K562 (cell line): ENCODE results near the gene FBXO17. TPM values are rescaled to one million over a fixed set of nuclear protein-coding genes. Genes with fewer than 3 reads are reported as not detected.

Experiments used
- ATAC-seq: fragments of 200-7000 bp; cut with Tn5 transposase; 3 replicates; pipeline ENCODE4 v1.9.1; 2020; ENCODE audit warnings: moderate library complexity
- BruUV-seq: library from RNA; stranded (reverse); fragments of 400-500 nt; replicated peaks from 2 replicates; lab custom pipeline; 2021; lab: Mats Ljungman, UMichigan
- CTCF ChIA-PET: fragments of 300-600 bp; formaldehyde crosslinking; extraction: SDS; loops from one replicate; lab custom pipeline; 2021; ENCODE audit warnings: low intra/inter-chr PET ratio; lab: Yijun Ruan, JAX
- POLR2A ChIA-PET: fragments of 300-600, 350-650 bp; sonication (Branson Sonifier 250); formaldehyde crosslinking; extraction: SDS; loops from one replicate; lab custom pipeline; 2021; ENCODE audit warnings: antibody characterized with exemption, inconsistent platforms; lab: Yijun Ruan, JAX
- DNase-seq, 4 experiments: peaks; one replicate each; pipeline versions ENCODE4 v3.0.0 to v3.0.0-alpha.2; 2011 to 2018; ENCODE audit warnings: low spot score in 3 of 4, mixed read lengths in 3 of 4; ENCODE audit errors: extremely low read depth in 1 of 4
- FAIRE-seq: peaks from 2 replicates; lab custom pipeline; 2011; peaks lifted over from hg19 to GRCh38; lab: Jason Lieb, UNC
- H2AFZ ChIP-seq: 2 replicates; pipeline ENCODE4 v1.6.0; 2011; ENCODE audit warnings: low read depth, low read length, control low read depth, inconsistent platforms
- H3K27ac ChIP-seq: fragments of 200-600 bp; 3 replicates; pipeline ENCODE4 v1.8.0; 2011; ENCODE audit warnings: low read depth, mild to moderate bottlenecking, control low read depth, inconsistent platforms, low read length, moderate library complexity, mixed read lengths; ENCODE audit errors: extremely low read depth
- H3K27me3 ChIP-seq, 2 experiments: fragments of 300-600 bp in 1 of 2; 2 replicates in 1 of 2; 3 replicates in 1 of 2; pipeline versions ENCODE4 v1.6.0 to v1.8.0; 2011; ENCODE audit warnings: inconsistent platforms in 2 of 2, low read length in 2 of 2, mild to moderate bottlenecking in 1 of 2, mixed read lengths in 1 of 2, moderate library complexity in 1 of 2; ENCODE audit not compliant: control insufficient read depth in 2 of 2, insufficient read depth in 2 of 2
- H3K36me3 ChIP-seq: fragments of 300-600 bp; 3 replicates; pipeline ENCODE4 v1.8.0; 2011; ENCODE audit warnings: mild to moderate bottlenecking, low read length, inconsistent platforms; ENCODE audit not compliant: control insufficient read depth, insufficient read depth
- H3K4me1 ChIP-seq, 2 experiments: fragments of 200-600 bp in 1 of 2; replicated peaks in 1 of 2; 2 replicates in 1 of 2; 3 replicates in 1 of 2; pipeline versions ENCODE4 v1.5.1 to v1.8.0; 2011; ENCODE audit warnings: inconsistent platforms in 2 of 2, low read length in 2 of 2, mild to moderate bottlenecking in 1 of 2, mixed read lengths in 1 of 2, moderate library complexity in 1 of 2; ENCODE audit not compliant: control insufficient read depth in 2 of 2, insufficient read depth in 2 of 2
- H3K4me2 ChIP-seq: 2 replicates; pipeline ENCODE4 v1.6.1; 2011; ENCODE audit warnings: low read length, control low read depth, inconsistent platforms, mixed read lengths; ENCODE audit not compliant: insufficient read depth
- H3K4me3 ChIP-seq: fragments of 200-600 bp; sonication (generic), shearing (Covaris generic); 2 replicates; pipeline ENCODE4 v1.5.1; 2016; ENCODE audit warnings: control low read depth, inconsistent platforms
- H3K79me2 ChIP-seq: fragments of 200-600 bp; 3 replicates; pipeline ENCODE4 v1.8.0; 2011; ENCODE audit warnings: low read length, inconsistent platforms; ENCODE audit not compliant: control insufficient read depth, insufficient read depth
- H3K9ac ChIP-seq, 2 experiments: 2 replicates each; pipeline versions ENCODE4 v1.6.0 to v1.6.1; 2011; ENCODE audit warnings: low read depth in 2 of 2, low read length in 2 of 2, control low read depth in 1 of 2, inconsistent platforms in 1 of 2, mild to moderate bottlenecking in 1 of 2, mixed read lengths in 1 of 2; ENCODE audit not compliant: insufficient read depth in 1 of 2
- H3K9me1 ChIP-seq: one replicate; pipeline ENCODE4 v1.6.0; 2011; ENCODE audit warnings: inconsistent platforms, mild to moderate bottlenecking, low read length, moderate library complexity; ENCODE audit not compliant: control insufficient read depth, insufficient read depth
- H3K9me3 ChIP-seq: replicated peaks from 2 replicates; pipeline ENCODE4 v1.5.1; 2011; ENCODE audit warnings: low read depth, low read length, inconsistent platforms; ENCODE audit not compliant: control insufficient read depth, insufficient read depth
- H4K20me1 ChIP-seq: replicated peaks from 2 replicates; pipeline ENCODE4 v1.6.1; 2011; ENCODE audit warnings: low read length, inconsistent platforms, mixed read lengths; ENCODE audit not compliant: control insufficient read depth, insufficient read depth
- BRF1 ChIP-seq: IDR thresholded peaks from 3 replicates; pipeline ENCODE4 v1.6.1; 2011; ENCODE audit warnings: borderline replicate concordance, mild to moderate bottlenecking; ENCODE audit not compliant: insufficient read length; ENCODE audit errors: extremely low read depth
- ESRRB ChIP-seq: fragments of 250-450 bp; sonication (Bioruptor Pico); IDR thresholded peaks from 2 replicates; pipeline ENCODE4 v1.5.0; 2020; ENCODE audit warnings: mild to moderate bottlenecking, moderate library complexity, borderline replicate concordance
- NFE2L1 ChIP-seq: fragments of 450-650 bp; IDR thresholded peaks from 2 replicates; pipeline ENCODE4 v1.6.1; 2016; ENCODE audit warnings: missing genetic modification characterization, low read depth, mild to moderate bottlenecking, missing compliant biosample characterization, moderate library complexity, borderline replicate concordance
- POLR2H ChIP-seq: IDR thresholded peaks from 2 replicates; pipeline ENCODE4 v1.6.1; 2016; ENCODE audit warnings: missing genetic modification characterization, low read depth, mild to moderate bottlenecking, control low read depth, missing compliant biosample characterization, moderate library complexity
- ZKSCAN3 ChIP-seq: fragments of 250-450 bp; sonication (Bioruptor Pico); IDR thresholded peaks from 2 replicates; pipeline ENCODE4 v1.4.0; 2020
- ZNF263 ChIP-seq: sonication (generic); formaldehyde crosslinking; IDR thresholded peaks from 2 replicates; pipeline ENCODE4 v1.8.0; 2022; ENCODE audit warnings: mild to moderate bottlenecking, missing genetic modification reagents, borderline replicate concordance
- ZNF384 ChIP-seq: IDR thresholded peaks from 2 replicates; pipeline ENCODE4 v1.6.1; 2012; ENCODE audit warnings: low read depth, low read length, improper control_type of control experiment
- ZNF512 ChIP-seq: IDR thresholded peaks from 2 replicates; pipeline ENCODE4 v1.6.1; 2016; ENCODE audit warnings: missing genetic modification characterization, missing compliant biosample characterization
- ZNF57 ChIP-seq: fragments of 450-650 bp; formaldehyde crosslinking; IDR thresholded peaks from 2 replicates; pipeline ENCODE4 v1.4.0; 2020; ENCODE audit warnings: mild to moderate bottlenecking, moderate library complexity
- ZNF644 ChIP-seq: fragments of 200-800 bp; sonication (Bioruptor generic); IDR thresholded peaks from 2 replicates; pipeline ENCODE4 v1.6.1; 2016; ENCODE audit warnings: low read depth, missing genetic modification characterization, missing compliant biosample characterization
- ZNF77 ChIP-seq: fragments of 250-450 bp; sonication (Bioruptor Pico); IDR thresholded peaks from 2 replicates; pipeline ENCODE4 v1.5.0; 2020
- WGBS: fragments of 100-300 bp; shearing (Covaris generic); methylation state at CpG from one replicate; pipeline ENCODE4 v1.1.6; 2016; ENCODE audit warnings: low coverage, mixed read lengths; ENCODE audit not compliant: insufficient coverage; ENCODE audit errors: missing lambda C conversion rate; 5-methylcytosine and 5-hydroxymethylcytosine counted together
- in situ Hi-C: fragments of 300-500 bp; cut with MboI; formaldehyde crosslinking; loops from 4 replicates; pipeline ENCODE4 v1.15.0; 2018; ENCODE audit warnings: inconsistent platforms, mixed read lengths
- intact Hi-C: fragments of 100-400 bp; cut with micrococcal nuclease; formaldehyde crosslinking; loops from 2 replicates; pipeline ENCODE4 v1.14.2; 2022
- polyA plus RNA-seq, 8 experiments: library from polyadenylated mRNA; depleted of rRNA in 4 of 8; stranded (reverse) in 5 of 8; unstranded in 3 of 8; fragments of >200 nt; fragmentation: Nextera tagmentation in 2 of 8; fragmentation: Illumina TruSeq in 1 of 8; extraction: Ambion mirVana in 2 of 8; extraction: Trizol in 1 of 8; gene quantifications; 2 replicates each; pipeline versions ENCODE4 v1.2.1 to v1.2.3, GENCODE V29; 2011 to 2014; ENCODE audit warnings: inconsistent platforms in 1 of 8, missing spikeins in 1 of 8
- total RNA-seq, 7 experiments: library from RNA; depleted of rRNA in 6 of 7; stranded (reverse); fragments of >200 nt in 6 of 7; fragmentation: Illumina TruSeq in 2 of 7; extraction: Trizol in 2 of 7; gene quantifications; 2 replicates each; pipeline versions ENCODE4 v1.2.1 to v1.2.3, GENCODE V29; 2011 to 2021; ENCODE audit warnings: low replicate concordance in 1 of 7
- TF ChIP-seq, protein P1 (sequence below), 2 experiments: fragments of 450-650 bp in 1 of 2; sonication (generic) in 1 of 2; formaldehyde crosslinking in 1 of 2; IDR thresholded peaks in 1 of 2; conservative IDR thresholded peaks in 1 of 2; 2 replicates each; pipeline versions ENCODE4 v1.6.1 to v1.8.1; 2016 to 2023; ENCODE audit warnings: mild to moderate bottlenecking in 2 of 2, moderate library complexity in 2 of 2, inconsistent platforms in 1 of 2, missing genetic modification reagents in 1 of 2
- TF ChIP-seq, protein P2 (sequence below), 2 experiments: fragments of 450-650 bp; IDR thresholded peaks; 2 replicates each; pipeline ENCODE4 v1.6.1; 2016

Gene FBXO17
- total and polyA plus RNA-seq, 9 of the 15 experiments (the other 6 are each of a cell fraction or from before 2014, with no cell fraction given), result 4.1 to 27.1 (median 19.0) TPM

- intact Hi-C loops, result loop anchor here (1.0 to 10.0 kb wide), 6 partner anchors 31 to 415 kb away; partner anchors contain the start of genes ECH1, NFKBIB and SIRT2
- H3K4me1 ChIP-seq, result peaks cover 0 to 18% of the 10 kb centered on the region in 2 experiments; a peak in 3 of 5 replicates
- under 1% methylated on average over 46 of the region's 49 CpGs for WGBS
- ATAC-seq (peak; percentile 74), DNase-seq (peak; percentile 96 to 99 (median 98)), FAIRE-seq (peak; percentile 23)
- no peaks in the 10 kb centered on the region for H3K9me1 ChIP-seq
- H3K9ac ChIP-seq, result peak within 1 kb of the TSS; percentile 91 to 98
- peak within 1 kb of the TSS; percentile 71 for H3K4me3 ChIP-seq
- no peaks in the 10 kb centered on the region for H3K27me3 ChIP-seq
- ChIA-PET POLR2A (interaction anchor here (0.5 to 1.6 kb wide), 10 partner anchors 8 to 196 kb away, joined by 3 to 5 read pairs (median 4); partner anchors contain the start of genes ECH1 and HNRNPL), CTCF (interaction anchor here (0.6 to 2.6 kb wide), 9 partner anchors 79 to 527 kb away, joined by 3 to 16 read pairs (median 7); partner anchors contain the start of genes FAM98C, HNRNPL and PLEKHG2)
- H4K20me1 ChIP-seq, result no peaks in the 10 kb centered on the region; the same call in 1 of the 2 replicates
- H2AFZ ChIP-seq, result peak within 1 kb of the TSS; percentile 99
- no TSS peak for BruUV-seq
- in situ Hi-C loops, result loop anchor here (10.0 kb wide), 1 partner anchor 405 kb away; no protein-coding TSS in a partner anchor
- peak within 1 kb of the TSS; percentile 100 for H3K4me2 ChIP-seq
- peaks cover 57% of the 10 kb centered on the region for H3K79me2 ChIP-seq
- H3K36me3 ChIP-seq, result peaks cover 44% of the 10 kb centered on the region
- H3K9me3 ChIP-seq, result peaks cover 18% of the 10 kb centered on the region
- H3K27ac ChIP-seq, result peak within 1 kb of the TSS; percentile 92
- TF ChIP-seq ZNF512 (tag), result no peak
- TF ChIP-seq, protein P1, sequence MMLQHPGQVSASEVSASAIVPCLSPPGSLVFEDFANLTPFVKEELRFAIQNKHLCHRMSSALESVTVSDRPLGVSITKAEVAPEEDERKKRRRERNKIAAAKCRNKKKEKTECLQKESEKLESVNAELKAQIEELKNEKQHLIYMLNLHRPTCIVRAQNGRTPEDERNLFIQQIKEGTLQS (IDR thresholded peaks at IDR 0.05), result no peak
- TF ChIP-seq, protein P1 (CRISPR knock-in tag; conservative IDR thresholded peaks at IDR 0.05), result 0 out of 2 replicates have a peak, but pooled peaks have one; percentile 46
- TF ChIP-seq, protein P2, sequence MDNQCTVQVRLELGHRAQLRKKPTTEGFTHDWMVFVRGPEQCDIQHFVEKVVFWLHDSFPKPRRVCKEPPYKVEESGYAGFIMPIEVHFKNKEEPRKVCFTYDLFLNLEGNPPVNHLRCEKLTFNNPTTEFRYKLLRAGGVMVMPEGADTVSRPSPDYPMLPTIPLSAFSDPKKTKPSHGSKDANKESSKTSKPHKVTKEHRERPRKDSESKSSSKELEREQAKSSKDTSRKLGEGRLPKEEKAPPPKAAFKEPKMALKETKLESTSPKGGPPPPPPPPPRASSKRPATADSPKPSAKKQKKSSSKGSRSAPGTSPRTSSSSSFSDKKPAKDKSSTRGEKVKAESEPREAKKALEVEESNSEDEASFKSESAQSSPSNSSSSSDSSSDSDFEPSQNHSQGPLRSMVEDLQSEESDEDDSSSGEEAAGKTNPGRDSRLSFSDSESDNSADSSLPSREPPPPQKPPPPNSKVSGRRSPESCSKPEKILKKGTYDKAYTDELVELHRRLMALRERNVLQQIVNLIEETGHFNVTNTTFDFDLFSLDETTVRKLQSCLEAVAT (IDR thresholded peaks at IDR 0.05), result no peak
- no peak for TF ChIP-seq ESRRB (CRISPR knock-in tag)
- no peak for TF ChIP-seq ZNF57 (CRISPR knock-in tag)
- no peak for TF ChIP-seq BRF1
- TF ChIP-seq ZNF384, result no peak
- TF ChIP-seq ZKSCAN3 (CRISPR knock-in tag), result no peak
- TF ChIP-seq NFE2L1, result no peak
- TF ChIP-seq ZNF77 (CRISPR knock-in tag), result no peak
- TF ChIP-seq ZNF263 (CRISPR knock-in tag), result peak; percentile 74; the same call in 1 of the 2 replicates
- TF ChIP-seq ZNF644 (tag), result 0 out of 2 replicates have a peak, but pooled peaks have one; percentile 16
- TF ChIP-seq POLR2H (tag), result no peak
These were observed 45.4 kb downstream of the FBXO17 start, which contains the start of gene SARS2 for GRCh38 chr19:38929929-38930775. Gene SARS2 (minus strand): TSS chr19:38930763. CDS start chr19:38930736, 27 bp downstream.
